Hippocampal formation (tissue), 2 donors: ENCODE results near the gene SPOCD1.
A peak's percentile ranks its signal among the peaks of the same experiment; 100 is the strongest.

Experiments
- DNase-seq, 2 donors: peaks; one replicate each; lab custom pipeline; 2025; lab: John Stamatoyannopoulos, UW

SPOCD1 gene

GRCh38 chr1:31755850-31756492, 59.9 kb downstream of the SPOCD1 start:
- DNase-seq, result no peak

DNA sequence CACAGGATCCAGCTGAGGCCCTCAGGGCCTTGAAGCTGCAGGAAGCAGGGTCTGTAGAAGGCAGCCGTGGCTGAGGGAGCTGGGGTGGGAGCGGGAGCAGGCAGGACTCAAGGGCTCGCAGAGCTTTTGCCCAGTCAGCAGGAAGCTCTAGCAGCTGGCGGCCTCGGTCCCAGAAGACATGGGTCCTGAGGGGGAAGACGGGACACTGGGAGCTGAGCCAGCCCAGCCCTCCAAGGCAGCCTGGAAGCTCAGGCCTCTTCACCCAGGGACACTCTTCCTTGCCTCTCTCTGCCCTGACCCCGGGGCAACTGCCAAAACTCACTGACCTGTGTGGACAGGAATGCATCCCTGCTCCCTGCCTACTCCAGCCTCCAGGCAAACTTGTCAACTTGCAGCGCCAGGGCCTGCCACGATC, 60.6 kb downstream of the SPOCD1 start:
- no peak for DNase-seq

- DNase-seq, result no peak
Observed at GRCh38 chr1:31754397-31754796, 61.4 kb downstream of the SPOCD1 start.

- peak; percentile 88 to 91 for DNase-seq
Observed at GRCh38 chr1:31753707-31754349, 62.0 kb downstream of the SPOCD1 start.

DNA sequence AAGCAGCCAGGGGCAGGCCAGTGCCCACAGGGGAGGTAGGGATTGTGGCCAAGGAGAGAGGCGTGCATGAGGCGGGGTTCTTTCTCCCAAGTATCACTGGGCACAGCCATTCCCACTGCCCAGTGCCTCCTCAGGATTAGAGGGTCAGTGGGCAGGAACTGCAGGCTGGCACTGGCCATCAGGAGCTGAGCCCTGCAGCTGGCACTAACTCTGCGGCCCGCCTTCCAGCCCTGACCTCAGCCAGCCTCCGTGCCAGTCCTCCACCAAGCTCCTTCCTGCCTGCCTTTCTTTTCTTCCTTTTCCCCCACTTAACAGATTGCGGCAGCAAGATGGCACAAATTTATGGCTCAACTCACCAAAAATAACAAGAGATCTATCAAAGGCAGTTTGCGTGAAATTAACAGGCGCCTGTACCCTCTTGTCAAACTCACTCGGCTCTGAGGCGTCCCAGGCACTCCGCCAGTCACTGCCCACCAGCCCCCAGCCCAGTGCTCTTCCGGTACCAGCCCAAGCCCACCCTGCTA, 62.8 kb downstream of the SPOCD1 start:
- peak in 1 of 2 donors; percentile 42 for DNase-seq

DNA sequence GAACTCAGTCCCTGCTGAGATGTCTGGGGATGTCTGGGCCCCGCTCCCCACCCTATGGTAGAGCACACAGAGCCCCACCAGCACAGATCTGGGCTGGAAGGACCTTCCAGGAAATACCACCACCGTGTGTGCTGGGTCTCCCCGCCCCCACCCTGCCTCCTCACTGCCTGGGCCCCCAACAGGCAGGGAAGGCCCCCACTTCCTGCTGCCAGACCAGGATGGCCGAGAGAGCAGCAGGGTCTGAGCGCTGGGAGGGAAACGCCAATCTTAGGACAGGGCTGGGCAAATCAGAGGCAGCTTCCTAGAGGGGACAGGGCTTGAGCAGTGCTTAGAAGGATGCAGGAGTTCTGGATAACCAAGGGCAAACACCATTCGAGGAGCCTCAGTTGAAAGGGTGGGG, 63.6 kb downstream of the SPOCD1 start:
- DNase-seq, result no peak

DNA sequence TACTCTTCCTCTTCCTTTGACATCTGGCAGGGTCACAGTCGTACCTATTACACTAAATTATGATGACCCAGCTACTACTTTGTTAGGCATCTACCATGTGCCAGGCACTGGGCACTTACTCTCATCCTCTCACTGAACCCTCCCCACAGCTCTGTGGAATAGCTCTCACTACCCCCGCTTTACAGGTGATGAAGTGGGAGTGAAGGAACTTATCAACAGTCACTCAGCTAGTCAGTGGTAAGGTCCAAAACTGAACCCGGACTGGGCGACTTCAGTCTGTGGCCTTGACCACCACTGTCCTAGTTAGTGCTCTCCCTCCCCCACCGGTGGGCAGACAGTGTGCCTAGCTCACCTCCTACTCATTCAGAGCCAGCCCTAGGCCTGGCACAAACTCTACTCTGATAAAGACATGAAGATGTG, 64.0 kb downstream of the SPOCD1 start:
- DNase-seq, result no peak

- DNase-seq, result no peak
Observed at GRCh38 chr1:31750858-31751510, 64.8 kb downstream of the SPOCD1 start.

- no peak for DNase-seq
Observed at GRCh38 chr1:31749785-31750735, 65.8 kb downstream of the SPOCD1 start.

DNA sequence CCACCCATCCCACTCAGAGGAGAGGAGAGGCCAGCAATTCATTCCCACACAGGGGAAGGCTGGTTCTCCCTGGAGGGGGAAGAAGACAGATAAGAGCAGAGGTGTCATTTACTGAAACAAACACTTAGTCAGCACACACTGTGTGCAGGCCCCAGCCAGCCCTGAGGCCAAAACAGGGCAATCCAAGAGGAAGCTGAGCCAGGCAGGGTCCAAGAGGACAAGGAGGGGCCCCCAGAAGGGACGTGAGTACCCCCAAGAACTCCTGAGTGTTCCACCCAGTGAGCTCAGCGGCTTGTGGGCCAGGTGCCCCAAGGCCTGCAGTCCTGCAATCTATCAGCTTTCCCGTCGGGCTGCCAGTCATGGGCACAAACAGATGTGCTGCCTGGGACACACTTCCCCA, 67.5 kb downstream of the SPOCD1 start:
- DNase-seq, result no peak

DNA sequence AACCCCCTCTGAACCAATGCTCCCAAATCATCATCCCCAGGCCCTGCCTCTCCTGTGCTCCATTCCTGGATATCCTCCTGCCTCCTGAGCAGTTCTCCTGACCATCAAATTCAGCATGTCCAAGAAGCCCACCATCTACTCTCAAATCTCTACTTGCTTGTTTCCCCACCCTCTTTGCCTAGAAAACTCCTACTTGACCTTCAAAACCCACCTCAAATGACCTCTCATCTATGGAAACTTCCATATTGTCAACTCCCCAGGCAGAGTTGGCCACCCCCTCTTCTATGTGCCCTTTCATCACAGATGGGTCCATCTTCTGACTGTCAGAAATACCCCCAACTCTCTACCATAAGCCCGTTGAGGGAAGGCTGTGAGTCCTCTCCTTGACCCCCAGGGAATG, 68.5 kb downstream of the SPOCD1 start:
- DNase-seq, result no peak

DNA sequence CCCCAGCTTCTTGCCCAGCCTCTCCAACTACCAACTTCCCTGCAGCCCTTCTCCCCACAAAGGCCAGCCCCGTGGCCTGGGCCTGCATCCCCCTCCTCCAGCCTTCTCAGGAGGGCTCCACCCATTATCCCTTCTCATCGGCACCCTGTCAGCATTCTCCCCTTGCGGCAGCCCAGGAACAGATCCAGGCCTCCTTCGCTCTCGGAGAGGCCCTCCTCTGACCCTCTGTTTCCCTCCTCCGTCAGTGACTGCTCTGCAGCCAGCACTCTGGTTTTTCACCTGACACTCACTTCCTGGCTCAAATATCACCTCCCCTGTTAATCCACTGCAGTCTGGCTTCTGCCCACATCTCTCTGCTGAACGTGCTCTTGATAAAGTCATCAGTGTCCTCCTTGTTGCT, 69.1 kb downstream of the SPOCD1 start:
- no peak for DNase-seq

- DNase-seq, result no peak
Observed at GRCh38 chr1:31745946-31746670, 69.7 kb downstream of the SPOCD1 start.

- peak; percentile 41 to 52 for DNase-seq
Observed at GRCh38 chr1:31745096-31745945, 70.5 kb downstream of the SPOCD1 start.

- no peak for DNase-seq
Observed at GRCh38 chr1:31744165-31744888, 71.5 kb downstream of the SPOCD1 start.

DNA sequence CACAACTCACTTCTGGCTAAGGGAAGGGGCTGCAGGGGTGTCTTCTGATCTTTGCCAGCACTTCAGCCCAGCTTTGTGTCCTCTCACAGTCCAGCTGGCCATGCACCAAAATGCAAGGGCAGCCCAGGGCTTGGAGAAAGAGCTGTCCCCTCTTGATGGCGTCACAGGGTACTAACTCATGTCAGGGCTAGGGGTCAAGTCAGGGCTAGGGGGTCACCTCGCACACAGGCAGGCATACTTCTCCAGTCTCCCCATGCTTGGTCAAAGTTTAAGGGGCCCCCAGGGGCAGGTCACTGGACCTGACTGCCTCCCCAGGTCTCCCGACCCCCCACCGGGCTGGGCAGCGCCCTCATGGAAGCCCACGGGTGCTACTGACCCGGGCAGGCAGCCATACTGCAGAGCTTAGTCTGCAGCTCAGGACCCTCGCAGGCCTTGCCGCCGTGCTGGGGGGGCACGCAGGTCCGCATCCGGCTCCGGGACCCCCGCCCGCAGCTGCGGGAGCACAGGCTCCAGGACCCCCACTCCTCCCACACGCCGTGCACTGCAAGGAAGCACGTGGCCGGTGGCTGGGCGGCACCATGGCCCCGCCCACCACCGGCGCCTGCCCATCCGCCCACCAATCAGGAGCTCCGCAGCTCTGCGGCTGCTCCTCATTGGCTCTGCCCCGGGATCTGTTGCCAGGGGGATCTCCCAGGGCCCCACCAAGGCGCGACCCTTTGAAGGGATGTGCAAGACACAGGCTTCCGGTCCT, 73.2 kb downstream of the SPOCD1 start:
- no peak for DNase-seq
